ENCODE results near the gene CABP1.

Gene CABP1

DNA sequence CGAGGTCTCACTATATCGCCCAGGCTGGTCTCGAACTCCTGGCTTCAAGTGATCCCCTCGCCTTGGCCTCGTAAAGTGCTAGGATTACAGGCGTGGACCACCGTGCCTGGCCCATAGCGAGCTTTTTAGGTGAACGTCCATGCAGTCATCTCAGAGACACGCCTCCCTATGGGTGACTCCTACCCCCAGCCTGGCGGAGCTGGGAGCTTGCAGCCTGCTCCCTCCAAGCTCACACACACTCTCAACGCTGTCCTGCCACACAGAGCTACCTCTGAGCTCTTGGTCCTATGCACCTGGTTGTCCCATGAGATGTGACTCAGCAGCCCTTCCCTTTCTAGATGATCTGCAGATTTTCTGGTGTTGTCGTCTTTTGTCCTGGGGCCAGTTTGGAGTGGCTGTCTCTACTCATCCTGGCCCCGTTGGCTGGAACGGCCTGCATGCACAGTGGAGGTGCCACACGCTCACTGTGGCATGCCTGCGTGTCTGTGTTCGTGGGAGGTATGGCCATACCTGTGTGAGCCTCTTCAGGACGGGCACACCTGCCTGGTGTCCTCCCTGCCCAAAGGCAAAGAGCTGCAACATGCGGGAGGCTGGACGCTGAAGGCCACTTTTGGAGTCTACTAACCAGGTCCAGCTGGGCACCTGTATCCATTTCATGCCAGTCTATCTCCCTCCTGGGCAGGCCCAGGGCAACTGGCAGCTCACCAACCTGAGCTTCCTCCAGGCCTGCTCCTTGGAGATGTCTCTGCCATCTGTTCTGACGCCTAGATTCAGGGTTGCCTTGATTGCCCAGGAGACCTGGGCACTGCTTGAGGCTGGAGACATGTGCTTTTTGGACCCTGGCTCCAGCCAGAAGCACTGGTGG lies 18.1 kb downstream of the CABP1 start:
- Histone ChIP-seq H3K56ac (ENCODE audit: low read length) (no peak overlapping the region), H3K18ac (ENCODE audit: low read length) (no peak overlapping the region), H3K23ac (ENCODE audit: low read length) (no peak overlapping the region), H4K8ac (ENCODE audit: low read depth, low read length) (no peak overlapping the region), H4K5ac (ENCODE audit: low read length) (no peak overlapping the region), H2BK120ac (ENCODE audit: low read depth, low read length) (no peak overlapping the region), H3K4me1 (ENCODE audit: control insufficient read depth, low read depth, low read length) (no peaks in the 10 kb centered on the region), H3K4me2 (ENCODE audit: low read length) (no peak overlapping the region), H3K4me3 (ENCODE audit: low read length) (no peak overlapping the region), H2AK5ac (ENCODE audit: low read length) (no peak overlapping the region), H3K9ac (ENCODE audit: low read length) (no peak overlapping the region), H2BK15ac (replicated peaks; ENCODE audit: low read depth) (no peak overlapping the region), H3K79me1 (ENCODE audit: low read length) (no peaks in the 10 kb centered on the region), H3K36me3 (ENCODE audit: control insufficient read depth, insufficient read depth, low read length) (no peaks in the 10 kb centered on the region), H2BK5ac (ENCODE audit: low read length) (no peak overlapping the region), H3K79me2 (ENCODE audit: control insufficient read depth, insufficient read depth, low read length) (no peaks in the 10 kb centered on the region), H3K4ac (ENCODE audit: low read depth, low read length) (no peak overlapping the region), H3K27me3 (ENCODE audit: insufficient read depth, low read length, poor library complexity) (no peaks in the 10 kb centered on the region), H3K27ac (ENCODE audit: low read depth, low read length) (no peak overlapping the region)
- no peak for DNase-seq
- no CpG with 5 or more reads among the region's 22 CpGs for WGBS (ENCODE audit: extremely low coverage, insufficient coverage, low lambda C conversion rate)

DNA sequence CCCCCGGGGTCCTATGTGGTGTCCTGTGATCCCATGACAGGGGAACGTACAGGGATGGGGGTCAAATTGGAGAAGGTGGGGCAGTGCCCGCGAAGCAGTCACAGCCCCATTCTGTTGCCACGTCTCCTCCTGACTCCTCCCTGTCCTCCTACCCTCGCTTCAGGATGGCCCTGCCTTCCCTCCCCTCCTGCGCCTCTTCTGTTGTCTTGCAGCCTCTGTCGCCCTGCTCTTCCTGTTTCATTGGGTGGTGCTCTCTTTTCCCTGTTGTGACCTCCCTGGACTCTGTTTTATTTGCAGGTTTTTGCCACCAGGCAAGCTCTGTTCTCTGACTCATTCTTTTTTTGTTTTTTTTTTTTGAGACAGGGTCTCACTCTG lies 18.7 kb downstream of the CABP1 start:
- H2AK5ac ChIP-seq (ENCODE audit: low read length) = no peak overlapping the region
- no peak overlapping the region for H3K4me3 ChIP-seq (ENCODE audit: low read length)
- no peaks in the 10 kb centered on the region for H3K79me2 ChIP-seq (ENCODE audit: control insufficient read depth, insufficient read depth, low read length)
- no peaks in the 10 kb centered on the region for H3K4me1 ChIP-seq (ENCODE audit: control insufficient read depth, low read depth, low read length)
- no peaks in the 10 kb centered on the region for H3K36me3 ChIP-seq (ENCODE audit: control insufficient read depth, insufficient read depth, low read length)
- H3K4me2 ChIP-seq (ENCODE audit: low read length) = no peak overlapping the region
- no peak overlapping the region for H3K4ac ChIP-seq (ENCODE audit: low read depth, low read length)
- H3K18ac ChIP-seq (ENCODE audit: low read length) = no peak overlapping the region
- no CpG with 5 or more reads among the region's 8 CpGs for WGBS (ENCODE audit: extremely low coverage, insufficient coverage, low lambda C conversion rate)
- H3K56ac ChIP-seq (ENCODE audit: low read length) = no peak overlapping the region
- DNase-seq = no peak
- no peak overlapping the region for H2BK120ac ChIP-seq (ENCODE audit: low read depth, low read length)
- H3K27me3 ChIP-seq (ENCODE audit: insufficient read depth, low read length, poor library complexity) = no peaks in the 10 kb centered on the region
- H4K8ac ChIP-seq (ENCODE audit: low read depth, low read length) = no peak overlapping the region
- no peak overlapping the region for H3K27ac ChIP-seq (ENCODE audit: low read depth, low read length)
- H3K23ac ChIP-seq (ENCODE audit: low read length) = no peak overlapping the region
- no peak overlapping the region for H4K5ac ChIP-seq (ENCODE audit: low read length)
- H2BK5ac ChIP-seq (ENCODE audit: low read length) = no peak overlapping the region
- no peak overlapping the region for H3K9ac ChIP-seq (ENCODE audit: low read length)
- H3K79me1 ChIP-seq (ENCODE audit: low read length) = no peaks in the 10 kb centered on the region
- H2BK15ac ChIP-seq (replicated peaks; ENCODE audit: low read depth) = no peak overlapping the region

DNA sequence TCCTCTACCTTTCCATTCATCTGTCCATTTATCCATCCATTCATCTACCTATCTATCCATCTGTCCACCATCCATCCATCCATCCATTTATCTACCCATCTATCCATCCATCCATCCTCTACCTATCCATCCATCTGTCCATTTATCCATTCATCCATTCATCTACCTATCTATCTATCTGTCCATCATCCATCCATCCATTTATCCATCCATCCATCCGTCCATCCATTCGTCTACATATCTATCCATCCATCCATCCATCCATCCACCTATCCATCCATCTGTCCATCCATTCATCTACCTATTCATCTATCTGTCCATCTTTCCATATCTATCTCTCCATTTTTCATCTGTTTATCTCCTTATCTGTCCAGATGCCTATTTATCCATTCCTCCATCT lies 21.0 kb downstream of the CABP1 start:
- Histone ChIP-seq H3K4me1 (ENCODE audit: control insufficient read depth, low read depth, low read length) (no peaks in the 10 kb centered on the region), H2BK120ac (ENCODE audit: low read depth, low read length) (no peak overlapping the region), H3K18ac (ENCODE audit: low read length) (no peak overlapping the region), H2AK5ac (ENCODE audit: low read length) (no peak overlapping the region), H3K4ac (ENCODE audit: low read depth, low read length) (no peak overlapping the region), H3K56ac (ENCODE audit: low read length) (no peak overlapping the region), H3K27me3 (ENCODE audit: insufficient read depth, low read length, poor library complexity) (no peaks in the 10 kb centered on the region), H4K8ac (ENCODE audit: low read depth, low read length) (no peak overlapping the region), H4K5ac (ENCODE audit: low read length) (no peak overlapping the region), H3K4me3 (ENCODE audit: low read length) (no peak overlapping the region), H3K36me3 (ENCODE audit: control insufficient read depth, insufficient read depth, low read length) (no peaks in the 10 kb centered on the region), H3K79me1 (ENCODE audit: low read length) (no peaks in the 10 kb centered on the region), H3K4me2 (ENCODE audit: low read length) (no peak overlapping the region), H3K23ac (ENCODE audit: low read length) (no peak overlapping the region), H2BK15ac (replicated peaks; ENCODE audit: low read depth) (no peak overlapping the region), H3K79me2 (ENCODE audit: control insufficient read depth, insufficient read depth, low read length) (no peaks in the 10 kb centered on the region), H3K27ac (ENCODE audit: low read depth, low read length) (no peak overlapping the region), H3K9ac (ENCODE audit: low read length) (no peak overlapping the region), H2BK5ac (ENCODE audit: low read length) (no peak overlapping the region)
- no peak for DNase-seq
- WGBS (ENCODE audit: extremely low coverage, insufficient coverage, low lambda C conversion rate) = 100% methylated on average over 2 of the region's 2 CpGs

DNA sequence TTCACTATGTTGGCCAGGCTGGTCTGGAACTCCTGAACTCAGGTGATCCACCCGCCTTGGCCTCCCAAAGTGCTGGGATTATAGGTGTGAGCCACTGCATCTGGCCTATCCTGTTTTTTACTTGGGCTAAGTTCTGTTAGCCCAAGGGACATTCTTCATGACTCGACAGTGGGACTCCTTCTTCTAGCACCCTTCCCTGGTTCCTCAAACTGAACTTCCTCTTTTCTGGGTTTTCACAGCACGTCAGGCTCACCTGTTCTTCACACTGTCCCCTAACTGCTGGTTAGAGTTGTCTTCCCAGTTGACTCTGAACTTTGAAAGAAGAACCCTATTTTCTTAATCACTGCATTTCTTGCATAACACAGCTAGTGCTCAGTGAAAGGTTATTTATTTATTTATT lies 22.5 kb downstream of the CABP1 start:
- Histone ChIP-seq H3K27me3 (ENCODE audit: insufficient read depth, low read length, poor library complexity) (no peaks in the 10 kb centered on the region), H3K4me3 (ENCODE audit: low read length) (no peak overlapping the region), H3K79me1 (ENCODE audit: low read length) (no peaks in the 10 kb centered on the region), H2BK5ac (ENCODE audit: low read length) (no peak overlapping the region), H2BK15ac (replicated peaks; ENCODE audit: low read depth) (no peak overlapping the region), H3K18ac (ENCODE audit: low read length) (no peak overlapping the region), H4K5ac (ENCODE audit: low read length) (no peak overlapping the region), H3K27ac (ENCODE audit: low read depth, low read length) (no peak overlapping the region), H3K4me2 (ENCODE audit: low read length) (no peak overlapping the region), H3K4ac (ENCODE audit: low read depth, low read length) (no peak overlapping the region), H3K4me1 (ENCODE audit: control insufficient read depth, low read depth, low read length) (no peaks in the 10 kb centered on the region), H4K8ac (ENCODE audit: low read depth, low read length) (no peak overlapping the region), H3K23ac (ENCODE audit: low read length) (no peak overlapping the region), H2BK120ac (ENCODE audit: low read depth, low read length) (no peak overlapping the region), H2AK5ac (ENCODE audit: low read length) (no peak overlapping the region), H3K9ac (ENCODE audit: low read length) (no peak overlapping the region), H3K36me3 (ENCODE audit: control insufficient read depth, insufficient read depth, low read length) (no peaks in the 10 kb centered on the region), H3K79me2 (ENCODE audit: control insufficient read depth, insufficient read depth, low read length) (no peaks in the 10 kb centered on the region), H3K56ac (ENCODE audit: low read length) (no peak overlapping the region)
- DNase-seq = no peak
- WGBS (ENCODE audit: extremely low coverage, insufficient coverage, low lambda C conversion rate) = no CpG with 5 or more reads among the region's 3 CpGs

DNA sequence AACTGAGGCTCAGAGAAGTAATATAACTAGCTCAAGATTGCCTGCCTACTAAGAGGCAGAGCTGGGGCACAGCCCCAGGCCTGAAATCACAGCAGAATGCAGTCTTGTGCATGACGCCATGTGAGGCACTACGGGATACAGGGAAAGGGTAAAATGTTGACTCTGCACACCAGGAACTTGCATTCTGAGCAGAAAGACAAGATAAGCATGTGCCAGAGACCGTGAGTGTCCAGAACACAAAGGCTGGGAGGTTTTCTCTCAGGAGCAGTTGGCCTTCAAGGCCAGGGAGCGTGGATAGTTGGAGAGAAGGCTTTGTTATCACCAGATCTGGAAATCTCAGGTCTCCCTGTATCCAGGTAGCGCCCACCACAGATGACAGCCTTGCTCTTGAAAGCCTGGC lies 23.3 kb downstream of the CABP1 start:
- H3K4ac ChIP-seq (ENCODE audit: low read depth, low read length) = no peak overlapping the region
- H3K9ac ChIP-seq (ENCODE audit: low read length) = no peak overlapping the region
- no peak overlapping the region for H3K27ac ChIP-seq (ENCODE audit: low read depth, low read length)
- H2BK5ac ChIP-seq (ENCODE audit: low read length) = no peak overlapping the region
- no peaks in the 10 kb centered on the region for H3K36me3 ChIP-seq (ENCODE audit: control insufficient read depth, insufficient read depth, low read length)
- H2BK120ac ChIP-seq (ENCODE audit: low read depth, low read length) = no peak overlapping the region
- no peaks in the 10 kb centered on the region for H3K79me2 ChIP-seq (ENCODE audit: control insufficient read depth, insufficient read depth, low read length)
- no peaks in the 10 kb centered on the region for H3K79me1 ChIP-seq (ENCODE audit: low read length)
- H3K4me1 ChIP-seq (ENCODE audit: control insufficient read depth, low read depth, low read length) = no peaks in the 10 kb centered on the region
- H3K27me3 ChIP-seq (ENCODE audit: insufficient read depth, low read length, poor library complexity) = no peaks in the 10 kb centered on the region
- no peak overlapping the region for H3K18ac ChIP-seq (ENCODE audit: low read length)
- H4K8ac ChIP-seq (ENCODE audit: low read depth, low read length) = no peak overlapping the region
- H3K56ac ChIP-seq (ENCODE audit: low read length) = no peak overlapping the region
- WGBS (ENCODE audit: extremely low coverage, insufficient coverage, low lambda C conversion rate) = no CpG with 5 or more reads among the region's 5 CpGs
- no peak overlapping the region for H2BK15ac ChIP-seq (replicated peaks; ENCODE audit: low read depth)
- H4K5ac ChIP-seq (ENCODE audit: low read length) = no peak overlapping the region
- H2AK5ac ChIP-seq (ENCODE audit: low read length) = no peak overlapping the region
- H3K23ac ChIP-seq (ENCODE audit: low read length) = no peak overlapping the region
- no peak overlapping the region for H3K4me2 ChIP-seq (ENCODE audit: low read length)
- H3K4me3 ChIP-seq (ENCODE audit: low read length) = no peak overlapping the region
- DNase-seq = no peak
